Karpas-422 (cell line): ENCODE data around the gene DNAJC24. TPM values are rescaled to one million over a fixed set of nuclear protein-coding genes. Genes with fewer than 3 reads are reported as not detected.

Source experiments
- DNase-seq: peaks from one replicate; pipeline ENCODE4 v3.0.0-alpha.2; 2015
- H2AFZ ChIP-seq: fragments of 200-600 bp; sonication (generic); 2 replicates; pipeline ENCODE4 v1.6.1; 2014; ENCODE audit warnings: antibody characterized with exemption, low read length, mixed read lengths
- H3K27ac ChIP-seq: fragments of 200-600 bp; sonication (generic); 2 replicates; pipeline ENCODE4 v1.5.1; 2014; ENCODE audit warnings: mild to moderate bottlenecking, low read length, moderate library complexity
- H3K27me3 ChIP-seq: fragments of 200-600 bp; sonication (generic); 2 replicates; pipeline ENCODE4 v1.6.1; 2014; ENCODE audit warnings: low read length, mixed read lengths
- H3K36me3 ChIP-seq: fragments of 200-600 bp; sonication (generic); 2 replicates; pipeline ENCODE4 v1.6.1; 2014; ENCODE audit warnings: low read length, mixed read lengths; ENCODE audit not compliant: insufficient read depth
- H3K4me1 ChIP-seq: fragments of 200-600 bp; sonication (generic); 2 replicates; pipeline ENCODE4 v1.6.1; 2014; ENCODE audit warnings: mild to moderate bottlenecking, low read length, mixed read lengths
- H3K4me2 ChIP-seq: fragments of 200-600 bp; sonication (generic); 2 replicates; pipeline ENCODE4 v1.6.1; 2014; ENCODE audit warnings: low read length, low read depth, mild to moderate bottlenecking; ENCODE audit not compliant: poor library complexity, severe bottlenecking
- H3K4me3 ChIP-seq: fragments of 200-600 bp; sonication (generic); 2 replicates; pipeline ENCODE4 v1.5.1; 2014; ENCODE audit warnings: mild to moderate bottlenecking, antibody characterized with exemption, low read length, mixed read lengths
- H3K79me2 ChIP-seq: fragments of 200-600 bp; sonication (generic); 2 replicates; pipeline ENCODE4 v1.6.1; 2014; ENCODE audit warnings: mild to moderate bottlenecking, low read length, mixed read lengths
- H3K9ac ChIP-seq: fragments of 200-600 bp; sonication (generic); 2 replicates; pipeline ENCODE4 v1.6.0; 2014; ENCODE audit warnings: low read length
- H3K9me2 ChIP-seq: fragments of 200-600 bp; sonication (generic), shearing (Covaris generic); replicated peaks from 2 replicates; pipeline ENCODE4 v1.6.0; 2014; ENCODE audit warnings: mild to moderate bottlenecking, low read length, moderate library complexity; ENCODE audit not compliant: insufficient read depth
- H3K9me3 ChIP-seq: fragments of 300-700, 200-600 bp; sonication (generic); 2 replicates; pipeline ENCODE4 v1.6.1; 2014; ENCODE audit warnings: low read length, mixed read lengths
- H4K20me1 ChIP-seq: fragments of 200-600 bp; sonication (generic); 2 replicates; pipeline ENCODE4 v1.6.1; 2014; ENCODE audit warnings: mild to moderate bottlenecking, antibody characterized with exemption, low read length, low read depth; ENCODE audit not compliant: insufficient read depth
- total RNA-seq: library from RNA; depleted of rRNA; stranded (reverse); fragments of >200 nt; shearing (Covaris generic); gene quantifications from 2 replicates; pipeline ENCODE4 v1.2.3, GENCODE V29; 2014; ENCODE audit warnings: low replicate concordance

The DNAJC24 gene
- total RNA-seq, 1 experiment from 2014 or later, result 50.6 TPM

- no peak for DNase-seq
- Histone ChIP-seq H3K27ac (no peak overlapping the region), H3K4me3 (no peak overlapping the region), H3K79me2 (peaks cover 44% of the 10 kb centered on the region), H2AFZ (no peak overlapping the region), H3K9ac (no peak overlapping the region), H3K27me3 (no peaks in the 10 kb centered on the region), H3K36me3 (no peaks in the 10 kb centered on the region), H3K9me2 (no peaks in the 10 kb centered on the region), H3K4me1 (no peaks in the 10 kb centered on the region), H4K20me1 (no peaks in the 10 kb centered on the region), H3K4me2 (no peak overlapping the region), H3K9me3 (no peaks in the 10 kb centered on the region)
These were observed 17.7 kb downstream of the DNAJC24 start for GRCh38 chr11:31387379-31387778.

- no peak overlapping the region for H3K4me2 ChIP-seq
- H3K9ac ChIP-seq, result no peak overlapping the region
- H3K27me3 ChIP-seq, result no peaks in the 10 kb centered on the region
- no peaks in the 10 kb centered on the region for H3K36me3 ChIP-seq
- H3K79me2 ChIP-seq, result peaks cover 36% of the 10 kb centered on the region
- no peaks in the 10 kb centered on the region for H3K9me3 ChIP-seq
- H2AFZ ChIP-seq, result no peak overlapping the region
- H4K20me1 ChIP-seq, result no peaks in the 10 kb centered on the region
- DNase-seq, result peak; percentile 87
- H3K9me2 ChIP-seq, result no peaks in the 10 kb centered on the region
- H3K4me3 ChIP-seq, result no peak overlapping the region
- H3K27ac ChIP-seq, result no peak overlapping the region
- H3K4me1 ChIP-seq, result peaks cover 7% of the 10 kb centered on the region
These were observed 27.7 kb downstream of the DNAJC24 start for GRCh38 chr11:31397239-31397834.

- Histone ChIP-seq H3K4me3 (no peak overlapping the region), H3K27ac (no peak overlapping the region), H3K9me2 (no peaks in the 10 kb centered on the region), H3K9ac (no peak overlapping the region), H3K36me3 (no peaks in the 10 kb centered on the region), H2AFZ (no peak overlapping the region), H3K4me2 (no peak overlapping the region), H3K4me1 (peaks cover 5% of the 10 kb centered on the region; the same call in 1 of the 2 replicates), H3K9me3 (no peaks in the 10 kb centered on the region), H4K20me1 (no peaks in the 10 kb centered on the region), H3K79me2 (peaks cover 27% of the 10 kb centered on the region), H3K27me3 (no peaks in the 10 kb centered on the region)
- peak; percentile 37 for DNase-seq
These were observed 35.0 kb downstream of the DNAJC24 start for GRCh38 chr11:31404614-31405013.

- no peak overlapping the region for H3K9ac ChIP-seq
- no peaks in the 10 kb centered on the region for H4K20me1 ChIP-seq
- peaks cover 48% of the 10 kb centered on the region for H3K79me2 ChIP-seq
- DNase-seq, result peak; percentile 40
- H3K9me2 ChIP-seq, result no peaks in the 10 kb centered on the region
- no peak overlapping the region for H2AFZ ChIP-seq
- no peak overlapping the region for H3K4me2 ChIP-seq
- no peak overlapping the region for H3K27ac ChIP-seq
- H3K9me3 ChIP-seq, result no peaks in the 10 kb centered on the region
- H3K4me3 ChIP-seq, result no peak overlapping the region
- no peaks in the 10 kb centered on the region for H3K36me3 ChIP-seq
- peaks cover 9% of the 10 kb centered on the region; the same call in 1 of the 2 replicates for H3K4me1 ChIP-seq
- no peaks in the 10 kb centered on the region for H3K27me3 ChIP-seq
These were observed 38.5 kb downstream of the DNAJC24 start for GRCh38 chr11:31408201-31408600.

GRCh38 chr11:31412946-31413345, 43.3 kb downstream of the DNAJC24 start:
- Histone ChIP-seq H3K9me2 (no peaks in the 10 kb centered on the region), H3K9me3 (no peaks in the 10 kb centered on the region), H3K9ac (no peak overlapping the region), H3K4me1 (peaks cover 9% of the 10 kb centered on the region; the same call in 1 of the 2 replicates), H3K4me2 (no peak overlapping the region), H4K20me1 (no peaks in the 10 kb centered on the region), H3K27me3 (no peaks in the 10 kb centered on the region), H2AFZ (no peak overlapping the region), H3K27ac (no peak overlapping the region), H3K79me2 (peaks cover 31% of the 10 kb centered on the region), H3K36me3 (no peaks in the 10 kb centered on the region), H3K4me3 (no peak overlapping the region)
- no peak for DNase-seq

- H4K20me1 ChIP-seq, result no peaks in the 10 kb centered on the region
- H3K9ac ChIP-seq, result no peak overlapping the region
- no peaks in the 10 kb centered on the region for H3K36me3 ChIP-seq
- no peaks in the 10 kb centered on the region for H3K27me3 ChIP-seq
- no peak overlapping the region for H3K4me2 ChIP-seq
- H3K9me2 ChIP-seq, result no peaks in the 10 kb centered on the region
- peaks cover 16% of the 10 kb centered on the region for H3K4me1 ChIP-seq
- DNase-seq, result peak; percentile 34
- no peaks in the 10 kb centered on the region for H3K9me3 ChIP-seq
- peaks cover 21% of the 10 kb centered on the region for H3K79me2 ChIP-seq
- H3K4me3 ChIP-seq, result no peak overlapping the region
- no peak overlapping the region for H3K27ac ChIP-seq
- H2AFZ ChIP-seq, result no peak overlapping the region
These were observed 44.7 kb downstream of the DNAJC24 start for GRCh38 chr11:31414338-31414737.

GRCh38 chr11:31415435-31415834, 45.8 kb downstream of the DNAJC24 start:
- H4K20me1 ChIP-seq, result no peaks in the 10 kb centered on the region
- no peak overlapping the region for H3K9ac ChIP-seq
- H3K4me3 ChIP-seq, result no peak overlapping the region
- peaks cover 16% of the 10 kb centered on the region for H3K4me1 ChIP-seq
- no peaks in the 10 kb centered on the region for H3K9me2 ChIP-seq
- no peaks in the 10 kb centered on the region for H3K9me3 ChIP-seq
- H3K36me3 ChIP-seq, result no peaks in the 10 kb centered on the region
- H3K27ac ChIP-seq, result no peak overlapping the region
- H3K27me3 ChIP-seq, result no peaks in the 10 kb centered on the region
- peaks cover 18% of the 10 kb centered on the region for H3K79me2 ChIP-seq
- H3K4me2 ChIP-seq, result no peak overlapping the region
- no peak overlapping the region for H2AFZ ChIP-seq
- no peak for DNase-seq

GRCh38 chr11:31417357-31417756, 47.7 kb downstream of the DNAJC24 start:
- Histone ChIP-seq H3K36me3 (no peaks in the 10 kb centered on the region), H4K20me1 (no peaks in the 10 kb centered on the region), H3K27me3 (no peaks in the 10 kb centered on the region), H3K4me1 (peaks cover 16% of the 10 kb centered on the region), H3K4me2 (no peak overlapping the region), H3K27ac (no peak overlapping the region), H3K9ac (no peak overlapping the region), H3K79me2 (peaks cover 5% of the 10 kb centered on the region), H3K4me3 (no peak overlapping the region), H3K9me3 (no peaks in the 10 kb centered on the region), H2AFZ (no peak overlapping the region), H3K9me2 (no peaks in the 10 kb centered on the region)
- DNase-seq, result no peak
